GM12875 (cell line): ENCODE data around the gene HMG20A.
A peak's percentile ranks its signal among the peaks of the same experiment; 100 is the strongest.

Source experiments
- H3K4me3 ChIP-seq: one replicate; pipeline ENCODE4 v1.5.1; 2011; ENCODE audit warnings: low read depth, low read length, control low read depth
- CTCF ChIP-seq: IDR thresholded peaks from 2 replicates; pipeline ENCODE4 v1.5.1; 2011; ENCODE audit warnings: low read depth, mild to moderate bottlenecking, control low read depth, inconsistent platforms, low read length, moderate library complexity, borderline replicate concordance; ENCODE audit not compliant: insufficient read depth

The HMG20A gene

GRCh38 chr15:77418966-77419835 is 1.5 kb upstream of the HMG20A start:
- TF ChIP-seq CTCF = 0 out of 2 replicates have a peak, but pooled peaks have one; percentile 21
- H3K4me3 ChIP-seq = peak overlapping the region; percentile 93

GRCh38 chr15:77419836-77420609 is 665 bp upstream of the HMG20A start, which contains the start of gene PEAK1:
Gene PEAK1 (minus strand): TSS chr15:77420104. CDS start chr15:77181926, 238,178 bp downstream.
- peak within 1 kb of the TSS; percentile 93 for H3K4me3 ChIP-seq
- TF ChIP-seq CTCF = no peak

- TF ChIP-seq CTCF = no peak
- peak overlapping the region; percentile 53 for H3K4me3 ChIP-seq
Observed at GRCh38 chr15:77421370-77421700, 647 bp downstream of the HMG20A start.

GRCh38 chr15:77425104-77425503 is 4.4 kb downstream of the HMG20A start:
- TF ChIP-seq CTCF = no peak
- H3K4me3 ChIP-seq = no peak overlapping the region

GRCh38 chr15:77426377-77426776 is 5.7 kb downstream of the HMG20A start:
- TF ChIP-seq CTCF = no peak

GRCh38 chr15:77426871-77427270 is 6.2 kb downstream of the HMG20A start:
- no peak overlapping the region for H3K4me3 ChIP-seq
- TF ChIP-seq CTCF = no peak

More at GRCh38 chr15:77426377-77426776, 5.7 kb downstream of the HMG20A start:
- no peak overlapping the region for H3K4me3 ChIP-seq
